ENCODE measurements around the gene PTPRN2. TPM values are rescaled to one million over a fixed set of nuclear protein-coding genes. Genes with fewer than 3 reads are reported as not detected.

PTPRN2 gene
- total and polyA plus RNA-seq, 2 of the 8 experiments (the other 6 are each of a cell fraction or from before 2014, with no cell fraction given) = 2.6 to 4.5 TPM

- TF ChIP-seq SIN3A (conservative IDR thresholded peaks at IDR 0.05 in 1 of 2, IDR thresholded peaks at IDR 0.05 in 1 of 2; ENCODE audit: low read depth in 1 of 2, low read length in 2 of 2) = no peak
- TF ChIP-seq KDM1A (IDR thresholded peaks at IDR 0.05; ENCODE audit: borderline replicate concordance, low read length) = no peak
Observed at GRCh38 chr7:158279539-158280447, 307.8 kb downstream of the PTPRN2 start (continued).

All from H1 (cell line).